GM23338 (cell line): Measurements from ENCODE around the gene MCFD2. TPM values are rescaled to one million over a fixed set of nuclear protein-coding genes. Genes with fewer than 3 reads are reported as not detected.

ENCODE experiments used
- ATAC-seq: fragments of 200-7000 bp; cut with Tn5 transposase; 3 replicates; pipeline ENCODE4 v1.9.1; 2020
- DNase-seq: peaks from one replicate; pipeline ENCODE4 v3.0.0-alpha.2; 2015; ENCODE audit warnings: low spot score
- H2AFZ ChIP-seq: fragments of 200-600 bp; sonication (generic); 2 replicates; pipeline ENCODE4 v1.8.0; 2016; ENCODE audit warnings: antibody characterized with exemption, mild to moderate bottlenecking, moderate library complexity
- H3F3A ChIP-seq: fragments of 200-600 bp; sonication (generic); replicated peaks from 2 replicates; pipeline ENCODE4 v1.8.0; 2017; ENCODE audit warnings: antibody characterized with exemption, mixed run types, low read depth
- H3K27ac ChIP-seq: fragments of 200-600 bp; sonication (generic); 2 replicates; pipeline ENCODE4 v1.6.1; 2016; ENCODE audit warnings: low read depth
- H3K27me3 ChIP-seq: fragments of 200-600 bp; sonication (generic); 2 replicates; pipeline ENCODE4 v1.8.0; 2016; ENCODE audit warnings: mild to moderate bottlenecking, mixed run types, moderate library complexity; ENCODE audit not compliant: insufficient read depth
- H3K36me3 ChIP-seq: fragments of 200-600 bp; sonication (generic); 2 replicates; pipeline ENCODE4 v1.8.0; 2016; ENCODE audit warnings: mild to moderate bottlenecking; ENCODE audit not compliant: insufficient read depth
- H3K4me1 ChIP-seq: fragments of 200-600 bp; sonication (generic); 2 replicates; pipeline ENCODE4 v1.8.0; 2016; ENCODE audit warnings: mild to moderate bottlenecking, moderate library complexity; ENCODE audit not compliant: insufficient read depth
- H3K4me2 ChIP-seq: fragments of 200-600 bp; sonication (generic); 2 replicates; pipeline ENCODE4 v1.7.1; 2017; ENCODE audit warnings: mixed run types
- H3K4me3 ChIP-seq: fragments of 200-600 bp; sonication (generic); 2 replicates; pipeline ENCODE4 v1.6.1; 2016; ENCODE audit warnings: mixed run types
- H3K79me2 ChIP-seq: fragments of 200-600 bp; sonication (generic); replicated peaks from 2 replicates; pipeline ENCODE4 v1.8.0; 2017; ENCODE audit warnings: mild to moderate bottlenecking; ENCODE audit not compliant: insufficient read depth
- H3K9me2 ChIP-seq: fragments of 200-600 bp; sonication (generic); 2 replicates; pipeline ENCODE4 v1.8.0; 2017; ENCODE audit not compliant: insufficient read depth
- H4K20me1 ChIP-seq: fragments of 200-600 bp; sonication (generic); replicated peaks from 2 replicates; pipeline ENCODE4 v1.8.0; 2017; ENCODE audit warnings: mild to moderate bottlenecking; ENCODE audit not compliant: insufficient read depth
- H3K27ac Mint-ChIP-seq: 2 replicates; pipeline ENCODE4 v1.8.0; 2020; ENCODE audit warnings: inconsistent platforms, mild to moderate bottlenecking, moderate library complexity, mixed read lengths
- H3K27me3 Mint-ChIP-seq: 3 replicates; pipeline ENCODE4 v1.8.0; 2022; ENCODE audit warnings: low read depth, mild to moderate bottlenecking, moderate library complexity, mixed read lengths, inconsistent platforms; ENCODE audit not compliant: insufficient read depth, poor library complexity
- H3K36me3 Mint-ChIP-seq: 3 replicates; pipeline ENCODE4 v1.8.0; 2021; ENCODE audit warnings: low read depth, mild to moderate bottlenecking, inconsistent platforms, moderate library complexity, mixed read lengths
- H3K4me1 Mint-ChIP-seq: 3 replicates; pipeline ENCODE4 v1.8.0; 2020; ENCODE audit warnings: mild to moderate bottlenecking, inconsistent platforms, mixed read lengths
- H3K4me3 Mint-ChIP-seq: 3 replicates; pipeline ENCODE4 v1.8.0; 2021; ENCODE audit warnings: moderate library complexity, mild to moderate bottlenecking, inconsistent platforms, mixed read lengths
- H3K9me3 Mint-ChIP-seq: 3 replicates; pipeline ENCODE4 v1.8.0; 2020; ENCODE audit warnings: moderate library complexity, mild to moderate bottlenecking, inconsistent platforms, mixed read lengths
- CREB1 ChIP-seq: fragments of 250-450 bp; sonication (Bioruptor Pico); IDR thresholded peaks from 2 replicates; pipeline ENCODE4 v1.5.0; 2020; ENCODE audit warnings: low read depth, mild to moderate bottlenecking, moderate library complexity
- EZH2 ChIP-seq: fragments of 200-600 bp; sonication (generic); IDR thresholded peaks from one replicate; pipeline ENCODE4 v1.8.0; 2017; ENCODE audit warnings: antibody characterized with exemption, mild to moderate bottlenecking, low read depth; ENCODE audit not compliant: unreplicated experiment
- EZH2phosphoT487 ChIP-seq: fragments of 200-600 bp; sonication (generic); IDR thresholded peaks from one replicate; pipeline ENCODE4 v1.8.1; 2018; ENCODE audit warnings: antibody characterized with exemption; ENCODE audit not compliant: unreplicated experiment
- JUNB ChIP-seq: IDR thresholded peaks from one replicate; pipeline ENCODE4 v1.6.1; 2016; ENCODE audit warnings: antibody characterized with exemption; ENCODE audit not compliant: unreplicated experiment
- NANOG ChIP-seq: IDR thresholded peaks from 2 replicates; pipeline ENCODE4 v1.6.1; 2016; ENCODE audit warnings: antibody characterized with exemption, borderline replicate concordance
- POLR2AphosphoS5 ChIP-seq: IDR thresholded peaks from 2 replicates; pipeline ENCODE4 v1.6.1; 2016; ENCODE audit warnings: antibody characterized with exemption, low read depth
- STAT1 ChIP-seq: IDR thresholded peaks from one replicate; pipeline ENCODE4 v1.6.1; 2016; ENCODE audit warnings: antibody characterized with exemption; ENCODE audit not compliant: unreplicated experiment
- ZNF114 ChIP-seq: fragments of 250-450 bp; sonication (Bioruptor Pico); IDR thresholded peaks from 2 replicates; pipeline ENCODE4 v1.5.0; 2020; ENCODE audit warnings: mild to moderate bottlenecking, moderate library complexity
- ZNF331 ChIP-seq: fragments of 250-450 bp; sonication (Bioruptor Pico); IDR thresholded peaks from 2 replicates; pipeline ENCODE4 v1.5.0; 2020; ENCODE audit warnings: low read depth, mild to moderate bottlenecking, moderate library complexity
- polyA plus RNA-seq: library from polyadenylated mRNA; unstranded; fragments of >200 nt; fragmentation: Nextera tagmentation; extraction: Ambion mirVana; gene quantifications from 2 replicates; pipeline ENCODE4 v1.2.1, GENCODE V29; 2016
- total RNA-seq: library from RNA; depleted of rRNA; stranded (reverse); fragments of >200 nt; shearing (Covaris generic); gene quantifications from 2 replicates; pipeline ENCODE4 v1.2.3, GENCODE V29; 2014
- TF ChIP-seq, protein P1 (sequence below): fragments of 250-450 bp; sonication (Bioruptor Pico); IDR thresholded peaks from 2 replicates; pipeline ENCODE4 v1.5.0; 2020; ENCODE audit warnings: mild to moderate bottlenecking, moderate library complexity
- TF ChIP-seq, protein P2 (sequence below), 2 experiments: fragments of 200-600 bp in 1 of 2; sonication (generic) in 1 of 2; conservative IDR thresholded peaks; 2 replicates each; pipeline versions ENCODE4 v1.5.1 to v1.6.1; 2016 to 2017; ENCODE audit warnings: antibody characterized with exemption in 2 of 2, low read depth in 2 of 2, mild to moderate bottlenecking in 2 of 2, moderate library complexity in 1 of 2
- TF ChIP-seq, protein P3 (sequence below): IDR thresholded peaks from one replicate; pipeline ENCODE4 v1.6.1; 2018; ENCODE audit warnings: antibody characterized with exemption; ENCODE audit not compliant: unreplicated experiment
- TF ChIP-seq, protein P4 (sequence below): IDR thresholded peaks from 2 replicates; pipeline ENCODE4 v1.6.1; 2016; ENCODE audit warnings: antibody characterized with exemption

Gene MCFD2
- total and polyA plus RNA-seq, 2 experiments from 2014 or later: 55.1 to 91.9 TPM

DNA sequence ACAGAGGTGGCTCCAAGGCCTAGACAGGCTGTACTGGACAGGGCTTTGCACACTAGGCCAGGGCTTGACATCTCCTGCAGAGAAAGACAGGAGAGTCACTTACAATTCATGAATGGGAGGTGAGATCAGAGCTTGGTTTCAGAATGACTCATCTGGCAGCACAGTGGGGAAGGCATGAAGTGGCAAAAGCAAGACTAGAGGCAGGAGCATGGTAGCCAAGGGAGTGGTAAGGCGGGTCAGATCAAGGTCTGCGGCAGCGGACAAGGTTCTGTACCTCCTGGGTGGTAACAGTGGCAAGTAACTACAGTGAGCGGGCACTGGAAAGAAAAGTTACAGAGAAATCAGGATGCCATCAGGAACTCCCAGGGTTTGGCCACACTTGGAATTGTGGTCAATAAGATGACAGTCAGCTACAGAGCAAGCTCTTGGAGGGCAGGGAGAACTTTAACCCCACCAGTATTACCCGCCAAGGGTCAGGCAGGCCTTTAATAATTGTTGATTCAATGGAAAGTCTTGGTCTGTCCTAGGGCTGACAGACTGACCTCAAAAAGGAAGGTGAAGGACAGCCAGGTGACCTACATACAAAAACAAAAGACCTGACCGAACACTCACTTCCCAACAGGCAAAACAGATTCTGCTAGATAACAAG, 5.7 kb downstream of the MCFD2 start:
- peaks cover 9% of the 10 kb centered on the region; the same call in 1 of the 2 replicates for H3K36me3 ChIP-seq
- Mint-ChIP-seq H3K27me3 (no peaks in the 10 kb centered on the region), H3K27ac (no peak overlapping the region), H3K4me3 (no peak overlapping the region), H3K4me1 (peaks cover 21% of the 10 kb centered on the region), H3K36me3 (peaks cover 63% of the 10 kb centered on the region), H3K9me3 (no peaks in the 10 kb centered on the region; the same call in 2 of the 3 replicates)
- H3K27ac ChIP-seq: no peak overlapping the region
- no peak for TF ChIP-seq STAT1
- TF ChIP-seq ZNF331 (CRISPR knock-in tag): no peak
- no peak for TF ChIP-seq NANOG
- TF ChIP-seq, protein P1, sequence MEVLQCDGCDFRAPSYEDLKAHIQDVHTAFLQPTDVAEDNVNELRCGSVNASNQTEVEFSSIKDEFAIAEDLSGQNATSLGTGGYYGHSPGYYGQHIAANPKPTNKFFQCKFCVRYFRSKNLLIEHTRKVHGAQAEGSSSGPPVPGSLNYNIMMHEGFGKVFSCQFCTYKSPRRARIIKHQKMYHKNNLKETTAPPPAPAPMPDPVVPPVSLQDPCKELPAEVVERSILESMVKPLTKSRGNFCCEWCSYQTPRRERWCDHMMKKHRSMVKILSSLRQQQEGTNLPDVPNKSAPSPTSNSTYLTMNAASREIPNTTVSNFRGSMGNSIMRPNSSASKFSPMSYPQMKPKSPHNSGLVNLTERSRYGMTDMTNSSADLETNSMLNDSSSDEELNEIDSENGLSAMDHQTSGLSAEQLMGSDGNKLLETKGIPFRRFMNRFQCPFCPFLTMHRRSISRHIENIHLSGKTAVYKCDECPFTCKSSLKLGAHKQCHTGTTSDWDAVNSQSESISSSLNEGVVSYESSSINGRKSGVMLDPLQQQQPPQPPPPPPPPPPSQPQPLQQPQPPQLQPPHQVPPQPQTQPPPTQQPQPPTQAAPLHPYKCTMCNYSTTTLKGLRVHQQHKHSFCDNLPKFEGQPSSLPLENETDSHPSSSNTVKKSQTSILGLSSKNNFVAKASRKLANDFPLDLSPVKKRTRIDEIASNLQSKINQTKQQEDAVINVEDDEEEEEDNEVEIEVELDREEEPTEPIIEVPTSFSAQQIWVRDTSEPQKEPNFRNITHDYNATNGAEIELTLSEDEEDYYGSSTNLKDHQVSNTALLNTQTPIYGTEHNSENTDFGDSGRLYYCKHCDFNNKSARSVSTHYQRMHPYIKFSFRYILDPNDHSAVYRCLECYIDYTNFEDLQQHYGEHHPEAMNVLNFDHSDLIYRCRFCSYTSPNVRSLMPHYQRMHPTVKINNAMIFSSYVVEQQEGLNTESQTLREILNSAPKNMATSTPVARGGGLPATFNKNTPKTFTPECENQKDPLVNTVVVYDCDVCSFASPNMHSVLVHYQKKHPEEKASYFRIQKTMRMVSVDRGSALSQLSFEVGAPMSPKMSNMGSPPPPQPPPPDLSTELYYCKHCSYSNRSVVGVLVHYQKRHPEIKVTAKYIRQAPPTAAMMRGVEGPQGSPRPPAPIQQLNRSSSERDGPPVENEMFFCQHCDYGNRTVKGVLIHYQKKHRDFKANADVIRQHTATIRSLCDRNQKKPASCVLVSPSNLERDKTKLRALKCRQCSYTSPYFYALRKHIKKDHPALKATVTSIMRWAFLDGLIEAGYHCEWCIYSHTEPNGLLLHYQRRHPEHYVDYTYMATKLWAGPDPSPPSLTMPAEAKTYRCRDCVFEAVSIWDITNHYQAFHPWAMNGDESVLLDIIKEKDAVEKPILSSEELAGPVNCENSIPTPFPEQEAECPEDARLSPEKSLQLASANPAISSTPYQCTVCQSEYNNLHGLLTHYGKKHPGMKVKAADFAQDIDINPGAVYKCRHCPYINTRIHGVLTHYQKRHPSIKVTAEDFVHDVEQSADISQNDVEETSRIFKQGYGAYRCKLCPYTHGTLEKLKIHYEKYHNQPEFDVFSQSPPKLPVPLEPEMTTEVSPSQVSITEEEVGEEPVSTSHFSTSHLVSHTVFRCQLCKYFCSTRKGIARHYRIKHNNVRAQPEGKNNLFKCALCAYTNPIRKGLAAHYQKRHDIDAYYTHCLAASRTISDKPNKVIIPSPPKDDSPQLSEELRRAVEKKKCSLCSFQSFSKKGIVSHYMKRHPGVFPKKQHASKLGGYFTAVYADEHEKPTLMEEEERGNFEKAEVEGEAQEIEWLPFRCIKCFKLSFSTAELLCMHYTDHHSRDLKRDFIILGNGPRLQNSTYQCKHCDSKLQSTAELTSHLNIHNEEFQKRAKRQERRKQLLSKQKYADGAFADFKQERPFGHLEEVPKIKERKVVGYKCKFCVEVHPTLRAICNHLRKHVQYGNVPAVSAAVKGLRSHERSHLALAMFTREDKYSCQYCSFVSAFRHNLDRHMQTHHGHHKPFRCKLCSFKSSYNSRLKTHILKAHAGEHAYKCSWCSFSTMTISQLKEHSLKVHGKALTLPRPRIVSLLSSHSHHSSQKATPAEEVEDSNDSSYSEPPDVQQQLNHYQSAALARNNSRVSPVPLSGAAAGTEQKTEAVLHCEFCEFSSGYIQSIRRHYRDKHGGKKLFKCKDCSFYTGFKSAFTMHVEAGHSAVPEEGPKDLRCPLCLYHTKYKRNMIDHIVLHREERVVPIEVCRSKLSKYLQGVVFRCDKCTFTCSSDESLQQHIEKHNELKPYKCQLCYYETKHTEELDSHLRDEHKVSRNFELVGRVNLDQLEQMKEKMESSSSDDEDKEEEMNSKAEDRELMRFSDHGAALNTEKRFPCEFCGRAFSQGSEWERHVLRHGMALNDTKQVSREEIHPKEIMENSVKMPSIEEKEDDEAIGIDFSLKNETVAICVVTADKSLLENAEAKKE (CRISPR knock-in tag): no peak
- TF ChIP-seq, protein P2, sequence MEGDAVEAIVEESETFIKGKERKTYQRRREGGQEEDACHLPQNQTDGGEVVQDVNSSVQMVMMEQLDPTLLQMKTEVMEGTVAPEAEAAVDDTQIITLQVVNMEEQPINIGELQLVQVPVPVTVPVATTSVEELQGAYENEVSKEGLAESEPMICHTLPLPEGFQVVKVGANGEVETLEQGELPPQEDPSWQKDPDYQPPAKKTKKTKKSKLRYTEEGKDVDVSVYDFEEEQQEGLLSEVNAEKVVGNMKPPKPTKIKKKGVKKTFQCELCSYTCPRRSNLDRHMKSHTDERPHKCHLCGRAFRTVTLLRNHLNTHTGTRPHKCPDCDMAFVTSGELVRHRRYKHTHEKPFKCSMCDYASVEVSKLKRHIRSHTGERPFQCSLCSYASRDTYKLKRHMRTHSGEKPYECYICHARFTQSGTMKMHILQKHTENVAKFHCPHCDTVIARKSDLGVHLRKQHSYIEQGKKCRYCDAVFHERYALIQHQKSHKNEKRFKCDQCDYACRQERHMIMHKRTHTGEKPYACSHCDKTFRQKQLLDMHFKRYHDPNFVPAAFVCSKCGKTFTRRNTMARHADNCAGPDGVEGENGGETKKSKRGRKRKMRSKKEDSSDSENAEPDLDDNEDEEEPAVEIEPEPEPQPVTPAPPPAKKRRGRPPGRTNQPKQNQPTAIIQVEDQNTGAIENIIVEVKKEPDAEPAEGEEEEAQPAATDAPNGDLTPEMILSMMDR (conservative IDR thresholded peaks at IDR 0.05; ENCODE audit: low read depth in 2 of 2): no peak
- no peak for TF ChIP-seq ZNF114 (CRISPR knock-in tag)
- TF ChIP-seq POLR2AphosphoS5: no peak
- no peak for TF ChIP-seq EZH2
- TF ChIP-seq, protein P3, sequence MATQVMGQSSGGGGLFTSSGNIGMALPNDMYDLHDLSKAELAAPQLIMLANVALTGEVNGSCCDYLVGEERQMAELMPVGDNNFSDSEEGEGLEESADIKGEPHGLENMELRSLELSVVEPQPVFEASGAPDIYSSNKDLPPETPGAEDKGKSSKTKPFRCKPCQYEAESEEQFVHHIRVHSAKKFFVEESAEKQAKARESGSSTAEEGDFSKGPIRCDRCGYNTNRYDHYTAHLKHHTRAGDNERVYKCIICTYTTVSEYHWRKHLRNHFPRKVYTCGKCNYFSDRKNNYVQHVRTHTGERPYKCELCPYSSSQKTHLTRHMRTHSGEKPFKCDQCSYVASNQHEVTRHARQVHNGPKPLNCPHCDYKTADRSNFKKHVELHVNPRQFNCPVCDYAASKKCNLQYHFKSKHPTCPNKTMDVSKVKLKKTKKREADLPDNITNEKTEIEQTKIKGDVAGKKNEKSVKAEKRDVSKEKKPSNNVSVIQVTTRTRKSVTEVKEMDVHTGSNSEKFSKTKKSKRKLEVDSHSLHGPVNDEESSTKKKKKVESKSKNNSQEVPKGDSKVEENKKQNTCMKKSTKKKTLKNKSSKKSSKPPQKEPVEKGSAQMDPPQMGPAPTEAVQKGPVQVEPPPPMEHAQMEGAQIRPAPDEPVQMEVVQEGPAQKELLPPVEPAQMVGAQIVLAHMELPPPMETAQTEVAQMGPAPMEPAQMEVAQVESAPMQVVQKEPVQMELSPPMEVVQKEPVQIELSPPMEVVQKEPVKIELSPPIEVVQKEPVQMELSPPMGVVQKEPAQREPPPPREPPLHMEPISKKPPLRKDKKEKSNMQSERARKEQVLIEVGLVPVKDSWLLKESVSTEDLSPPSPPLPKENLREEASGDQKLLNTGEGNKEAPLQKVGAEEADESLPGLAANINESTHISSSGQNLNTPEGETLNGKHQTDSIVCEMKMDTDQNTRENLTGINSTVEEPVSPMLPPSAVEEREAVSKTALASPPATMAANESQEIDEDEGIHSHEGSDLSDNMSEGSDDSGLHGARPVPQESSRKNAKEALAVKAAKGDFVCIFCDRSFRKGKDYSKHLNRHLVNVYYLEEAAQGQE: no peak
- TF ChIP-seq JUNB: no peak
- TF ChIP-seq, protein P4, sequence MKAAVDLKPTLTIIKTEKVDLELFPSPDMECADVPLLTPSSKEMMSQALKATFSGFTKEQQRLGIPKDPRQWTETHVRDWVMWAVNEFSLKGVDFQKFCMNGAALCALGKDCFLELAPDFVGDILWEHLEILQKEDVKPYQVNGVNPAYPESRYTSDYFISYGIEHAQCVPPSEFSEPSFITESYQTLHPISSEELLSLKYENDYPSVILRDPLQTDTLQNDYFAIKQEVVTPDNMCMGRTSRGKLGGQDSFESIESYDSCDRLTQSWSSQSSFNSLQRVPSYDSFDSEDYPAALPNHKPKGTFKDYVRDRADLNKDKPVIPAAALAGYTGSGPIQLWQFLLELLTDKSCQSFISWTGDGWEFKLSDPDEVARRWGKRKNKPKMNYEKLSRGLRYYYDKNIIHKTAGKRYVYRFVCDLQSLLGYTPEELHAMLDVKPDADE: no peak
- no peak for TF ChIP-seq EZH2phosphoT487
- TF ChIP-seq CREB1 (CRISPR knock-in tag): no peak
- no peaks in the 10 kb centered on the region for H3K9me2 ChIP-seq
- no peak overlapping the region for H3K4me2 ChIP-seq
- no peak overlapping the region for H3K4me3 ChIP-seq
- no peak for DNase-seq
- H3K27me3 ChIP-seq: no peaks in the 10 kb centered on the region
- H4K20me1 ChIP-seq: peaks cover 37% of the 10 kb centered on the region
- H3F3A ChIP-seq: no peaks in the 10 kb centered on the region
- peaks cover 10% of the 10 kb centered on the region for H3K4me1 ChIP-seq
- peaks cover 42% of the 10 kb centered on the region for H3K79me2 ChIP-seq
- no peak overlapping the region for H2AFZ ChIP-seq
- ATAC-seq: no peak
